ENCODE results near the gene DRD3.

The DRD3 gene

DNA sequence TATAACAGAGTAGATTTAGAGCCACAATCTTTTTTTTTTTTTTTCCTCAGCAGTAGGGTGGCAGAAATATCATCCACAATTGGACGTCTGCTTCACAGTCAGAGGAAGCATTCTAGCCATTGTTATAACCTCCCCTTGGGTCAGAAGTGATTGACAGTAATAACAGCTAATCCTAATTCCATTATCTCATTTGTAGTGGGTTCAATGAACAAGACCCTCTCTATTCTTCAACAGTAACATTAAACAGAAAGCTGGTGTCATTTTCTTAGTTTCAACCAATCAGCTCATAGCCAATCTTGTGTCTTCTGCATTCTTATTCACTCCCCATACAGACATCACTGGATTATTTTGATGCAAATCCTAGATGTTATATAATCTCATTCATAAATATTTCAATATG is 77.8 kb downstream of the DRD3 start:
- no peak overlapping the region for H3K4me3 ChIP-seq (ENCODE audit: low read length)
- no peak for DNase-seq (ENCODE audit: low read depth)
- TF ChIP-seq, protein P1, sequence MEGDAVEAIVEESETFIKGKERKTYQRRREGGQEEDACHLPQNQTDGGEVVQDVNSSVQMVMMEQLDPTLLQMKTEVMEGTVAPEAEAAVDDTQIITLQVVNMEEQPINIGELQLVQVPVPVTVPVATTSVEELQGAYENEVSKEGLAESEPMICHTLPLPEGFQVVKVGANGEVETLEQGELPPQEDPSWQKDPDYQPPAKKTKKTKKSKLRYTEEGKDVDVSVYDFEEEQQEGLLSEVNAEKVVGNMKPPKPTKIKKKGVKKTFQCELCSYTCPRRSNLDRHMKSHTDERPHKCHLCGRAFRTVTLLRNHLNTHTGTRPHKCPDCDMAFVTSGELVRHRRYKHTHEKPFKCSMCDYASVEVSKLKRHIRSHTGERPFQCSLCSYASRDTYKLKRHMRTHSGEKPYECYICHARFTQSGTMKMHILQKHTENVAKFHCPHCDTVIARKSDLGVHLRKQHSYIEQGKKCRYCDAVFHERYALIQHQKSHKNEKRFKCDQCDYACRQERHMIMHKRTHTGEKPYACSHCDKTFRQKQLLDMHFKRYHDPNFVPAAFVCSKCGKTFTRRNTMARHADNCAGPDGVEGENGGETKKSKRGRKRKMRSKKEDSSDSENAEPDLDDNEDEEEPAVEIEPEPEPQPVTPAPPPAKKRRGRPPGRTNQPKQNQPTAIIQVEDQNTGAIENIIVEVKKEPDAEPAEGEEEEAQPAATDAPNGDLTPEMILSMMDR (conservative IDR thresholded peaks at IDR 0.05; ENCODE audit: low read depth, low read length) = no peak

DNA sequence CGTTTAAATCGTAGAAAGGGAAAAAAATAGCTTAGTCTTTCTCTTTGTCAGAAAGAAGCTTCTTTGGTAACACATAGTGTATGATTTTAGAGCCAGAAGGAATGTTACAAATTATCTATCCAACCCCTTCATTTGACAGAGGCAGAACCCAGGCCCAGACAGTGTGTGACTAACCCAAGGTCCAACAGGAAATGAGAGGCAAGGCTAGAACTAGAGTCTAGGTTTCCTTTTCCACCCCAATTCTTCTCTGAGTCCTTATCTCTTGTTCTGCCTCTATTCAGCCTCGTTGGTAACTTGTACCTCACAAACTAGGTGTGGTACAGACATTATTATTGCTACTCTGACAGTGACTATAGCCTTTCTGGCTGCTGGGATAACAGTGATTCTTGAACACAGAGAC is 83.1 kb downstream of the DRD3 start:
- TF ChIP-seq, protein P1 (conservative IDR thresholded peaks at IDR 0.05; ENCODE audit: low read depth, low read length) = no peak
- no peak for DNase-seq (ENCODE audit: low read depth)
- H3K4me3 ChIP-seq (ENCODE audit: low read length) = no peak overlapping the region

DNA sequence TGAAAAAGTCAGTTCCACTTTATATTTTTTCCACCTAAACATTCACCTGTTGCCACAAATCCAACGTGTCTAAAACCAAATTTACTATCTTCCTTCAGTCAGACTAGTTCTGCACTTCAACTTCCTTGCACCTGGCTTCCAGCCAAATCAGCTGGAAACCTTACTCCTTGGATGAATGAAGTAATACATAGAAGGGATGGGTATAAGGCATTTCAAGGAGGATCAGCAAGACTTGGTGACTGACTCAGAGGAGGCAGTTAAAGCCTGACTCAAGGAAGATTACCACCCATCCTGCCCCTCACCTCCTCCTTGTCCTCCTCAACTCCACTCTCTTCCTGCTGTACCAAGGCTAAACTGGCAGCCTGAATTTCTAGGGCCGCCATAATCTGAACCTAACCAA is 85.3 kb downstream of the DRD3 start:
- peak; percentile 29 for DNase-seq (ENCODE audit: low read depth)
- TF ChIP-seq, protein P1 (conservative IDR thresholded peaks at IDR 0.05; ENCODE audit: low read depth, low read length) = no peak
- H3K4me3 ChIP-seq (ENCODE audit: low read length) = no peak overlapping the region

DNA sequence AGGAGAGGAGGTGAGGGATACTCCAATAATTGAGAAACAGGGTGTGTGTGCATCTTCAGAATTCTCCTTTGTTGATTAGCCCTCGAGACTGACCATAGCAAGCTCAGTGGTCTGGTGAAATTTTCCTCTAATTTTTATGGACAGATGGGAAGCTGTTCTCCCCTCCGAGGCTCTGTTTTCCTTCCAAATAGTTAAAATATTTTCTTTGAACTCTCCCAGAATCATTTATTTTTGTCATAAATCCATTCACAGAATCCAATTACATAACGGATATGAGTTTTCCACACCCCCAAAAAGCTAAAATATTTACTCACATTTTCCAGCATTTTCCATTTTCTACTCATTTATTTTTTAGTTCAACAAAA is 85.9 kb downstream of the DRD3 start:
- no peak overlapping the region for H3K4me3 ChIP-seq (ENCODE audit: low read length)
- no peak for DNase-seq (ENCODE audit: low read depth)
- TF ChIP-seq, protein P1 (conservative IDR thresholded peaks at IDR 0.05; ENCODE audit: low read depth, low read length) = no peak

DNA sequence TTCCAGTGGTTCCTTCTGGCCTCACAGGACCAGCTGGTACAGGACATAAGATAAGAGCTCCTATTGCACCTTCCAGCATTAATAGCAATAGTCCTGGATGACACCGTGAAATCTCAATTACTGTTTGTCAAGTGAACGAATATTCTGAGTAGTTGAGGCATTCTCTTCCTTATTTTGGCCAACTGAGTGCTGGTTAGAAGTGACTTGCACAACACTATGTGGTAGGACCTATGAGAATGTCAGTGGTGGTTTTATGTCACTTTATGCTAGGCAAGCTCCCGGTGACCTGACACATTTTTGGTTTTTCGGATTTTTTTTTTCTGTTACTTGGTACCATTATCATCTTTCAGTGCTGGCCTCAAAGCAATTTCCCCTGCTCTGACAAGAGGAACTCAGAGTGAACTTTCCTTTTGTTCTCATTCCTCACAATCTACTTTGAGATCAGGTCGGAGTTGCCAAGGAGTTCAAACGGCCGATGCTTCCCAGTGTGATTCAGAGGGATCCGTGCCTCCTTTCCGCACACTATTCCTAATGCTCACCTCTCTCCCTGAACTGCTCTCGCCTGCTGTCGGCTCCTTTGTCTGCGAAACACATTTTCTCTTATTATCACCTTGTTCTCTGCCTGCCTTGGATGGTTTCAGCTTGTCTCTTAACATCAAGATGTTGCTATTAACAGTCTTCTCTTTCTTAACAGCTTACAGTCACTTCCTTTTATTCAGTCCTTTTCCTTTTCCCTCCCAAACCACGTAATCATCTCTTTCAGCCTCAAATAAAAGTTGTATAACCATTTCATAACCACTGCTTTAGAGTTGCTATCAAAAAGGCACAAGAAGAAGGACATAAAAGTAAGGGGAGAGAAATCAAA is 86.5 kb downstream of the DRD3 start:
- TF ChIP-seq, protein P1 (conservative IDR thresholded peaks at IDR 0.05; ENCODE audit: low read depth, low read length) = no peak
- DNase-seq (ENCODE audit: low read depth) = no peak
- no peak overlapping the region for H3K4me3 ChIP-seq (ENCODE audit: low read length)

DNA sequence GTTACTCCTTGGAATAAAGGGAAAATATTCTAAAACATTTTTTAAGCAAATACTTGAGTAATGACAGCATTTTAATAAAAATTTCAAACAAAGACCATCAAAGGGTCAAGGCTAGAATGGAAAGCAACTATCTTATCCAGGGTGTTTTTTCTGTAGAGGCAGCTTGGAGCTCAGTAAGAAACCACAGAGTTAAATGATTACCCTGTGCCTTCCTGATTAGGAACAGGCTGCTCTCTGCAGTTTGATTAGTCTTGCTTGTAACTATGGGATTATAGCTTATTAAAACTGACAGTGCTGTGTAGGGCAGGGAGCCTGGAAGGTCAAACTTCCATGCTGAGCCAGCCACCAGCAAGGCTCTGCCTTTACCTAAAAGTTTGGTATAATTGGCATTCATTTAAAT is 89.2 kb downstream of the DRD3 start:
- TF ChIP-seq, protein P1 (conservative IDR thresholded peaks at IDR 0.05; ENCODE audit: low read depth, low read length) = no peak
- no peak for DNase-seq (ENCODE audit: low read depth)

DNA sequence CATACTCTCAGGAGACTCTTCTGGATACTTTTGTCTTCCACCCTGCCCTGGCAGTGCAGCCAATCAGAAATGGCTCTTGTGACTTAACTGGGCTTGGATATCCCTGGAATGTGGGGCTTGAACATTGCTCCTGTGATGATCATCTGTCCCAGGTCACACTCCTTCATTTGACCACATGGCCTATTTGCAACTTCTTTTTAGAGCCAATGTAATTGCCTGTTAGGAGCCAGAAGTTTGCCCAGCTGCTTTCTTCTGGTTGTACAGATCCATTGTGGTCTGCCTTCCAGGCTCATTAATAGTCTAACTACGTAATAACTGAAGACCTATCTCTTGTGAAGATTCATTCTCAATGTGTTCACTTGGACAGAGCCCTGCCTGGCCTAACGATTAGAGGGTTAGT is 92.5 kb downstream of the DRD3 start:
- no peak for DNase-seq (ENCODE audit: low read depth)
- TF ChIP-seq, protein P1 (conservative IDR thresholded peaks at IDR 0.05; ENCODE audit: low read depth, low read length) = no peak
- no peak overlapping the region for H3K4me3 ChIP-seq (ENCODE audit: low read length)

More for the DNA sequence above, 89.2 kb downstream of the DRD3 start:
- H3K4me3 ChIP-seq (ENCODE audit: low read length) = no peak overlapping the region

Measured in retinal pigment epithelial cell (primary cell).